Motor neuron (in vitro differentiated cells): ENCODE data around the gene MLN. TPM values are rescaled to one million over a fixed set of nuclear protein-coding genes. Genes with fewer than 3 reads are reported as not detected.

ENCODE experiments used
- ATAC-seq, 8 experiments: fragments of 200-7000 bp; cut with Tn5 transposase; replicated peaks in 6 of 8; 2 replicates each; pipeline ENCODE4 v1.8.0; 2021; ENCODE audit warnings: mild to moderate bottlenecking in 8 of 8, moderate library complexity in 8 of 8
- H3K27ac ChIP-seq, 2 donors: fragments of 250-450 bp; sonication (Bioruptor Pico); 2 replicates each; pipeline ENCODE4 v1.9.0; 2021; ENCODE audit warnings: antibody characterized with exemption in 2 of 2, mild to moderate bottlenecking in 2 of 2, moderate library complexity in 1 of 2
- H3K4me1 ChIP-seq, 2 donors: fragments of 250-450 bp; sonication (Bioruptor Pico); replicated peaks in 1 of 2; 2 replicates each; pipeline ENCODE4 v1.6.1; 2021; ENCODE audit warnings: antibody characterized with exemption in 2 of 2, mild to moderate bottlenecking in 2 of 2, moderate library complexity in 1 of 2
- H3K4me3 ChIP-seq, 5 donors: fragments of 250-450 bp; sonication (Bioruptor Pico); 2 replicates each; pipeline ENCODE4 v1.9.0; 2021; ENCODE audit warnings: antibody characterized with exemption in 5 of 5, mild to moderate bottlenecking in 5 of 5, moderate library complexity in 4 of 5
- WGBS, 10 experiments: fragments of 450-650 bp; shearing (Covaris generic); methylation state at CpG; one replicate each; pipeline ENCODE4 v1.0.0; 2022; 5-methylcytosine and 5-hydroxymethylcytosine counted together
- in situ Hi-C, 9 experiments: fragments of 400-800 bp; cut with MboI; loops; one replicate each; pipeline ENCODE4 v1.15.0; 2021; ENCODE audit warnings: low sequenced_read_pairs in 9 of 9, low pct_unique_long_range_greater_than_20kb in 2 of 9; ENCODE audit not compliant: unreplicated experiment in 9 of 9
- total RNA-seq, 8 experiments: library from RNA; unstranded; fragments of 300-600 nt; gene quantifications; 2 replicates each; pipeline versions ENCODE4 v1.2.3 to v1.2.4, GENCODE V29; 2022

The MLN gene
- total RNA-seq, 8 experiments from 2014 or later, result 0.38 to 0.96 TPM; not detected in 6

GRCh38 chr6:33830635-33831240 lies 26.9 kb upstream of the MLN start:
- H3K4me1 ChIP-seq, result peaks cover 28 to 36% of the 10 kb centered on the region in 2 donors
- 53 to 85% (median 70%) methylated on average over 2 to 11 of the region's 21 CpGs; no CpG with 5 or more reads in 3 of the 10 experiments for WGBS, 10 experiments
- H3K4me3 ChIP-seq, result no peak overlapping the region
- H3K27ac ChIP-seq, result no peak overlapping the region
- in situ Hi-C loops, result no loop called here
- no peak for ATAC-seq

GRCh38 chr6:33828764-33829731 lies 25.2 kb upstream of the MLN start:
- WGBS, 10 experiments, result 0 to 80% (median 33%) methylated on average over 1 to 12 of the region's 15 CpGs; no CpG with 5 or more reads in 2 of the 10 experiments
- in situ Hi-C loops, result no loop called here
- ATAC-seq, result peak in 2 of 8 experiments; percentile 52 to 65
- Histone ChIP-seq H3K27ac (no peak overlapping the region), H3K4me3 (no peak overlapping the region), H3K4me1 (peaks cover 28 to 36% of the 10 kb centered on the region in 2 donors)

- in situ Hi-C loops, result no loop called here
- Histone ChIP-seq H3K27ac (no peak overlapping the region), H3K4me3 (no peak overlapping the region), H3K4me1 (peaks cover 28 to 36% of the 10 kb centered on the region in 2 donors)
- peak in 2 of 8 experiments; percentile 28 to 49 for ATAC-seq
- WGBS, 10 experiments, result 20 to 50% (median 33%) methylated on average over 1 of the region's 4 CpGs; no CpG with 5 or more reads in 7 of the 10 experiments
These were observed 24.6 kb upstream of the MLN start for GRCh38 chr6:33828452-33828763.

- ATAC-seq, result peak in 6 of 8 experiments; percentile 56 to 84 (median 68)
These were observed 24.0 kb upstream of the MLN start for GRCh38 chr6:33827546-33828451.

GRCh38 chr6:33826537-33826936 lies 22.7 kb upstream of the MLN start:
- 8 to 38% (median 17%) methylated on average over 1 to 2 of the region's 2 CpGs; no CpG with 5 or more reads in 7 of the 10 experiments for WGBS, 10 experiments
- no peak overlapping the region for H3K27ac ChIP-seq
- in situ Hi-C loops, result no loop called here
- no peak overlapping the region for H3K4me3 ChIP-seq
- ATAC-seq, result peak in 2 of 8 experiments; percentile 33 to 38
- H3K4me1 ChIP-seq, result peaks cover 28 to 36% of the 10 kb centered on the region in 2 donors

More at GRCh38 chr6:33827546-33828451, 24.0 kb upstream of the MLN start:
- in situ Hi-C loops, result no loop called here
- Histone ChIP-seq H3K27ac (peak overlapping the region in 1 of 2 donors; percentile 11), H3K4me3 (no peak overlapping the region), H3K4me1 (peaks cover 28 to 36% of the 10 kb centered on the region in 2 donors)
- 20 to 100% (median 63%) methylated on average over 1 to 11 of the region's 14 CpGs; no CpG with 5 or more reads in 2 of the 10 experiments for WGBS, 10 experiments

GRCh38 chr6:33824461-33825154 lies 20.8 kb upstream of the MLN start:
- 0 to 100% (median 84%) methylated on average over 1 to 13 of the region's 15 CpGs; no CpG with 5 or more reads in 1 of the 10 experiments for WGBS, 10 experiments
- H3K4me1 ChIP-seq, result peaks cover 28 to 37% of the 10 kb centered on the region in 2 donors
- peak in 1 of 8 experiments; percentile 66 for ATAC-seq
- no peak overlapping the region for H3K27ac ChIP-seq
- H3K4me3 ChIP-seq, result no peak overlapping the region
- in situ Hi-C loops, result no loop called here

GRCh38 chr6:33823806-33824205 lies 20.0 kb upstream of the MLN start:
- no peak for ATAC-seq
- Histone ChIP-seq H3K4me3 (no peak overlapping the region), H3K27ac (no peak overlapping the region), H3K4me1 (peaks cover 23 to 33% of the 10 kb centered on the region in 2 donors)
- in situ Hi-C loops, result no loop called here
- WGBS, 10 experiments, result no CpG with 5 or more reads among the region's 2 CpGs

GRCh38 chr6:33822575-33823395 lies 19.0 kb upstream of the MLN start:
- ATAC-seq, result peak; percentile 16 to 92 (median 54)
- Histone ChIP-seq H3K4me1 (peaks cover 13 to 23% of the 10 kb centered on the region in 2 donors), H3K4me3 (no peak overlapping the region), H3K27ac (no peak overlapping the region)
- WGBS, 10 experiments, result 57 to 86% (median 66%) methylated on average over 2 to 6 of the region's 10 CpGs; no CpG with 5 or more reads in 2 of the 10 experiments
- in situ Hi-C loops, result no loop called here

GRCh38 chr6:33820784-33821520 lies 17.1 kb upstream of the MLN start:
- no peak for ATAC-seq
- no peak overlapping the region for H3K4me3 ChIP-seq
- WGBS, 10 experiments, result 25 to 100% (median 64%) methylated on average over 1 to 5 of the region's 7 CpGs; no CpG with 5 or more reads in 4 of the 10 experiments

GRCh38 chr6:33820243-33820642 lies 16.4 kb upstream of the MLN start:
- peak in 5 of 8 experiments; percentile 48 to 90 (median 68) for ATAC-seq
- Histone ChIP-seq H3K4me1 (peaks cover 4 to 17% of the 10 kb centered on the region in 2 donors), H3K27ac (no peak overlapping the region), H3K4me3 (no peak overlapping the region)
- WGBS, 10 experiments, result 0 to 79% (median 40%) methylated on average over 1 to 9 of the region's 10 CpGs; no CpG with 5 or more reads in 1 of the 10 experiments
- in situ Hi-C loops, result no loop called here

More at GRCh38 chr6:33820784-33821520, 17.1 kb upstream of the MLN start:
- no peak overlapping the region for H3K27ac ChIP-seq
- H3K4me1 ChIP-seq, result peaks cover 0 to 10% of the 10 kb centered on the region in 2 donors
- in situ Hi-C loops, result no loop called here

GRCh38 chr6:33819021-33819420 lies 15.2 kb upstream of the MLN start:
- H3K4me3 ChIP-seq, result no peak overlapping the region
- no peak for ATAC-seq
- WGBS, 10 experiments, result 79 to 100% (median 82%) methylated on average over 1 to 2 of the region's 4 CpGs; no CpG with 5 or more reads in 7 of the 10 experiments
- H3K4me1 ChIP-seq, result peaks cover 5 to 30% of the 10 kb centered on the region in 2 donors
- no peak overlapping the region for H3K27ac ChIP-seq
- in situ Hi-C loops, result no loop called here
